H1 (cell line): Measurements from ENCODE around the gene CDC42. TPM values are rescaled to one million over a fixed set of nuclear protein-coding genes. Genes with fewer than 3 reads are reported as not detected.

Source experiments
- CTCF ChIA-PET: fragments of 300-600 bp; sonication (Branson Sonifier 250); formaldehyde crosslinking; loops from one replicate; lab custom pipeline; 2021; ENCODE audit not compliant: partially characterized antibody; lab: Charles Lee
- POLR2A ChIA-PET: fragments of 300-600 bp; sonication (Branson Sonifier 250); formaldehyde crosslinking; loops from one replicate; lab custom pipeline; 2021; ENCODE audit warnings: inconsistent platforms; ENCODE audit not compliant: partially characterized antibody; lab: Charles Lee
- DNase-seq, 2 experiments: peaks; one replicate each; pipeline versions ENCODE4 v3.0.0 to v3.0.0-alpha.2; 2010 to 2022; ENCODE audit warnings: low spot score in 2 of 2, low read depth in 1 of 2, mixed read lengths in 1 of 2
- FAIRE-seq: peaks from 2 replicates; lab custom pipeline; 2011; peaks lifted over from hg19 to GRCh38; lab: Jason Lieb, UNC
- H2AFZ ChIP-seq: 2 replicates; pipeline ENCODE4 v1.8.1; 2012; ENCODE audit warnings: low read length, inconsistent platforms
- H2AK5ac ChIP-seq: 2 replicates; pipeline ENCODE4 v1.6.1; 2013; ENCODE audit warnings: low read depth, low read length
- H2BK120ac ChIP-seq: replicated peaks from 2 replicates; pipeline ENCODE3; 2013; ENCODE audit warnings: low read depth, low read length, inconsistent platforms
- H2BK12ac ChIP-seq: 2 replicates; pipeline ENCODE4 v1.6.1; 2013; ENCODE audit warnings: low read depth, low read length
- H2BK15ac ChIP-seq: 2 replicates; pipeline ENCODE4 v1.6.1; 2013; ENCODE audit warnings: low read length
- H2BK20ac ChIP-seq: 2 replicates; pipeline ENCODE4 v1.6.1; 2013; ENCODE audit warnings: low read length
- H2BK5ac ChIP-seq: 2 replicates; pipeline ENCODE4 v1.6.1; 2013; ENCODE audit warnings: low read depth, low read length
- H3K14ac ChIP-seq: 2 replicates; pipeline ENCODE4 v1.6.1; 2013; ENCODE audit warnings: inconsistent platforms; ENCODE audit not compliant: insufficient read length
- H3K18ac ChIP-seq: 2 replicates; pipeline ENCODE4 v1.6.1; 2013; ENCODE audit warnings: low read length; ENCODE audit errors: extremely low read depth
- H3K23ac ChIP-seq: 2 replicates; pipeline ENCODE4 v1.6.1; 2013; ENCODE audit warnings: inconsistent platforms; ENCODE audit not compliant: insufficient read length
- H3K23me2 ChIP-seq: 2 replicates; pipeline ENCODE4 v1.6.1; 2013; ENCODE audit warnings: low read depth, low read length
- H3K27ac ChIP-seq: 2 replicates; pipeline ENCODE4 v1.6.1; 2011; ENCODE audit warnings: low read depth, low read length, inconsistent platforms
- H3K27me3 ChIP-seq, 4 experiments: replicated peaks in 1 of 4; 1 replicate in 1 of 4; 2 replicates in 3 of 4; pipeline versions ENCODE4 v1.6.1 to v1.8.1; 2011 to 2013; ENCODE audit warnings: low read length in 3 of 4, mild to moderate bottlenecking in 3 of 4, inconsistent platforms in 2 of 4, mixed read lengths in 2 of 4, moderate library complexity in 1 of 4; ENCODE audit not compliant: control insufficient read depth in 3 of 4, insufficient read depth in 3 of 4; ENCODE audit errors: extremely low read depth in 1 of 4
- H3K36me3 ChIP-seq, 4 experiments: 2 replicates each; pipeline versions ENCODE4 v1.6.1 to v1.8.1; 2011 to 2013; ENCODE audit warnings: mild to moderate bottlenecking in 4 of 4, low read length in 3 of 4, moderate library complexity in 2 of 4, control low read depth in 1 of 4, inconsistent platforms in 1 of 4; ENCODE audit not compliant: insufficient read depth in 4 of 4, control insufficient read depth in 2 of 4
- H3K4ac ChIP-seq: replicated peaks from 2 replicates; pipeline ENCODE3; 2013; ENCODE audit warnings: low read length, low read depth, mixed read lengths, inconsistent platforms; ENCODE audit not compliant: insufficient read length
- H3K4me1 ChIP-seq, 4 experiments: replicated peaks in 1 of 4; 1 replicate in 1 of 4; 2 replicates in 3 of 4; pipeline versions ENCODE4 v1.6.1 to v1.8.1; 2011 to 2013; ENCODE audit warnings: low read length in 3 of 4, inconsistent platforms in 2 of 4, mixed read lengths in 1 of 4; ENCODE audit not compliant: insufficient read depth in 4 of 4, control insufficient read depth in 3 of 4
- H3K4me2 ChIP-seq, 2 experiments: 2 replicates each; pipeline versions ENCODE4 v1.6.1 to v1.8.1; 2011 to 2013; ENCODE audit warnings: low read depth in 2 of 2, low read length in 2 of 2, control low read depth in 1 of 2, inconsistent platforms in 1 of 2, mild to moderate bottlenecking in 1 of 2; ENCODE audit not compliant: insufficient read depth in 1 of 2
- H3K4me3 ChIP-seq, 4 experiments: fragments of 200-600, 300-600 bp in 1 of 4; sonication (generic), shearing (Covaris generic), sonication (Bioruptor Twin) in 1 of 4; 2 replicates each; pipeline versions ENCODE4 v1.5.1 to v1.8.1; 2011 to 2016; ENCODE audit warnings: low read length in 4 of 4, low read depth in 3 of 4, control low read depth in 2 of 4, inconsistent platforms in 2 of 4, mild to moderate bottlenecking in 2 of 4, mixed read lengths in 1 of 4, moderate library complexity in 1 of 4; ENCODE audit not compliant: insufficient read depth in 2 of 4; ENCODE audit errors: extremely low read depth in 1 of 4
- H3K56ac ChIP-seq: replicated peaks from 2 replicates; pipeline ENCODE3; 2013; ENCODE audit warnings: low read depth, mild to moderate bottlenecking, mixed read lengths, low read length, inconsistent platforms; ENCODE audit not compliant: insufficient read length
- H3K79me1 ChIP-seq: 2 replicates; pipeline ENCODE4 v1.6.1; 2013; ENCODE audit warnings: low read depth, low read length, control low read depth
- H3K79me2 ChIP-seq, 2 experiments: 2 replicates each; pipeline versions ENCODE4 v1.6.1 to v1.8.1; 2012 to 2013; ENCODE audit warnings: low read length in 2 of 2, mild to moderate bottlenecking in 2 of 2, inconsistent platforms in 1 of 2; ENCODE audit not compliant: insufficient read depth in 2 of 2, control insufficient read depth in 1 of 2
- H3K9ac ChIP-seq, 4 experiments: replicated peaks in 1 of 4; 1 replicate in 1 of 4; 2 replicates in 3 of 4; pipeline versions ENCODE4 v1.6.1 to v1.8.1; 2011 to 2013; ENCODE audit warnings: low read depth in 3 of 4, low read length in 3 of 4, control low read depth in 2 of 4, mild to moderate bottlenecking in 2 of 4, moderate library complexity in 2 of 4, inconsistent platforms in 1 of 4; ENCODE audit errors: extremely low read depth in 1 of 4
- H3K9me3 ChIP-seq, 2 experiments: 2 replicates each; pipeline versions ENCODE4 v1.6.1 to v1.8.1; 2012 to 2013; ENCODE audit warnings: mild to moderate bottlenecking in 2 of 2, moderate library complexity in 2 of 2, control low read depth in 1 of 2, inconsistent platforms in 1 of 2, low read depth in 1 of 2, low read length in 1 of 2, mixed read lengths in 1 of 2; ENCODE audit not compliant: insufficient read depth in 2 of 2
- H4K20me1 ChIP-seq, 2 experiments: replicated peaks in 1 of 2; 2 replicates each; pipeline versions ENCODE3 to v1.8.1; 2011 to 2013; ENCODE audit warnings: inconsistent platforms in 2 of 2, low read length in 2 of 2, mild to moderate bottlenecking in 1 of 2; ENCODE audit not compliant: insufficient read depth in 2 of 2, control insufficient read depth in 1 of 2
- H4K5ac ChIP-seq: 2 replicates; pipeline ENCODE4 v1.6.1; 2013; ENCODE audit warnings: low read length, low read depth, mixed read lengths, inconsistent platforms; ENCODE audit not compliant: insufficient read length
- H4K8ac ChIP-seq: 2 replicates; pipeline ENCODE4 v1.8.0; 2013; ENCODE audit warnings: mild to moderate bottlenecking, moderate library complexity, low read length, inconsistent platforms; ENCODE audit not compliant: insufficient read depth; ENCODE audit errors: extremely low read depth
- H4K91ac ChIP-seq: replicated peaks from 2 replicates; pipeline ENCODE3; 2013; ENCODE audit warnings: low read length, mixed read lengths, inconsistent platforms; ENCODE audit not compliant: insufficient read length
- CBX5 ChIP-seq: fragments of 300-800, 300-1000 bp; sonication (generic); IDR thresholded peaks from 2 replicates; pipeline ENCODE4 v1.7.1; 2016; ENCODE audit warnings: antibody characterized with exemption, low read length, low read depth
- CBX8 ChIP-seq: fragments of 300-800, 300-1000 bp; sonication (generic); IDR thresholded peaks from 2 replicates; pipeline ENCODE4 v1.7.1; 2016; ENCODE audit warnings: low read depth, low read length, borderline replicate concordance
- KDM5A ChIP-seq: fragments of 200-600 bp; IDR thresholded peaks from 2 replicates; pipeline ENCODE4 v1.7.1; 2012; ENCODE audit warnings: mild to moderate bottlenecking, low read length, inconsistent platforms, mixed read lengths
- POLR2A ChIP-seq, 2 experiments: IDR thresholded peaks; 1 replicate in 1 of 2; 2 replicates in 1 of 2; pipeline ENCODE4 v1.6.1; 2011; ENCODE audit warnings: low read depth in 2 of 2, low read length in 2 of 2, mild to moderate bottlenecking in 2 of 2; ENCODE audit errors: control extremely low read depth in 1 of 2
- POU5F1 ChIP-seq: IDR thresholded peaks from 2 replicates; pipeline ENCODE4 v1.6.1; 2011; ENCODE audit warnings: low read depth, mild to moderate bottlenecking, low read length, moderate library complexity
- RAD21 ChIP-seq, 2 experiments: IDR thresholded peaks in 1 of 2; conservative IDR thresholded peaks in 1 of 2; 2 replicates each; pipeline ENCODE4 v1.6.1; 2011; ENCODE audit warnings: low read depth in 2 of 2, low read length in 2 of 2, improper control_type of control experiment in 1 of 2, inconsistent platforms in 1 of 2, mild to moderate bottlenecking in 1 of 2, moderate library complexity in 1 of 2
- RFX5 ChIP-seq: IDR thresholded peaks from 2 replicates; pipeline ENCODE4 v1.6.1; 2011; ENCODE audit warnings: low read depth, low read length, improper control_type of control experiment, borderline replicate concordance
- RXRA ChIP-seq: IDR thresholded peaks from 2 replicates; pipeline ENCODE4 v1.6.1; 2011; ENCODE audit warnings: low read depth, mild to moderate bottlenecking, low read length, moderate library complexity; ENCODE audit not compliant: insufficient read depth
- SP2 ChIP-seq: IDR thresholded peaks from 2 replicates; pipeline ENCODE4 v1.6.1; 2012; ENCODE audit warnings: mild to moderate bottlenecking, low read length, inconsistent platforms
- TCF12 ChIP-seq: IDR thresholded peaks from 2 replicates; pipeline ENCODE4 v1.6.1; 2011; ENCODE audit warnings: low read depth, mild to moderate bottlenecking, low read length
- WGBS, 2 experiments: shearing (Covaris generic) in 1 of 2; methylation state at CpG; one replicate each; pipeline versions ENCODE4 v1.1.6 to v1.1.7; 2013 to 2015; ENCODE audit warnings: low lambda C conversion rate in 2 of 2, mixed read lengths in 2 of 2, inconsistent platforms in 1 of 2, low coverage in 1 of 2, missing lambda C conversion rate in 1 of 2; ENCODE audit not compliant: insufficient replicate concordance in 2 of 2, insufficient coverage in 1 of 2, insufficient read length in 1 of 2; ENCODE audit errors: extremely low coverage in 1 of 2, missing lambda C conversion rate in 1 of 2; 5-methylcytosine and 5-hydroxymethylcytosine counted together
- polyA plus RNA-seq, 7 experiments: library from polyadenylated mRNA; depleted of rRNA in 3 of 7; stranded (reverse) in 5 of 7; unstranded in 2 of 7; fragments of >200 nt in 5 of 7; fragments of 200-250 nt in 2 of 7; gene quantifications; 1 replicate in 5 of 7; 2 replicates in 1 of 7; 4 replicates in 1 of 7; pipeline versions ENCODE4 v1.2.1 to v1.2.3, GENCODE V29; 2011 to 2013; ENCODE audit warnings: missing spikeins in 2 of 7, mixed read lengths in 2 of 7
- total RNA-seq: library from RNA; stranded (reverse); fragmentation: NEBNext Ultra II Directional; extraction: Animal tissue kit (Norgen Biotek cat#: 25700); gene quantifications from 2 replicates; pipeline ENCODE4 v1.2.1, GENCODE V29; 2021
- TF ChIP-seq, protein P1 (sequence below), 3 experiments: IDR thresholded peaks; 1 replicate in 2 of 3; 2 replicates in 1 of 3; pipeline versions ENCODE4 v1.5.1 to v1.6.1; 2011; ENCODE audit warnings: low read length in 3 of 3, mild to moderate bottlenecking in 3 of 3, inconsistent platforms in 2 of 3, low read depth in 1 of 3, moderate library complexity in 1 of 3; ENCODE audit not compliant: insufficient read depth in 1 of 3; ENCODE audit errors: control extremely low read depth in 1 of 3

Gene CDC42
- total and polyA plus RNA-seq, 2 of the 8 experiments (the other 6 are each of a cell fraction or from before 2014, with no cell fraction given) = 110 to 179 TPM

DNA sequence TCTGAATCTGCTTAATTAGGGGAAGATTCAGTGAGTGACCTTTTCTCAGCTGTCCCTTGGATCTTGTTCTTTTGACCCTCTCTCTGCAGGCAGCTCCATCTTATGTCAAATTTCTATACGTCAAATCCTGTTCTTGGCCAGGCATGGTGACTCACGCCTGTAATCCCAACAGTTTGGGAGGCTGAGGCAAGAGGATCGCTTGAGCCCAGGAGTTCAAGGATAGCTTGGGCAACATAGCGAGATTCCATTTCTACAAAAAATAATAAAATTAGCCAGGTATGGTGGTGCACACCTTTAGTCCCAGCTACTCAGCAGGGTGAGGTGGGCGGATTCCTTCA is 12.3 kb upstream of the CDC42 start:
- WGBS, 2 experiments = 94% methylated on average over 5 of the region's 5 CpGs; no CpG with 5 or more reads in 1 of the 2 experiments
- Histone ChIP-seq H3K4me2 (no peak overlapping the region), H2BK5ac (no peak overlapping the region), H3K23me2 (no peaks in the 10 kb centered on the region), H3K18ac (no peak overlapping the region), H3K27ac (no peak overlapping the region), H3K4ac (no peak overlapping the region), H2AK5ac (no peak overlapping the region), H3K79me2 (no peaks in the 10 kb centered on the region), H3K14ac (no peak overlapping the region), H2BK12ac (peak overlapping the region; percentile 44; the same call in 1 of the 2 replicates), H3K36me3 (no peaks in the 10 kb centered on the region), H3K27me3 (no peaks in the 10 kb centered on the region), H2BK120ac (no peak overlapping the region), H4K20me1 (no peaks in the 10 kb centered on the region), H3K56ac (no peak overlapping the region), H2AFZ (0 out of 2 replicates have a peak overlapping the region, but pooled peaks have one; percentile 30), H2BK20ac (no peak overlapping the region), H3K9ac (no peak overlapping the region), H4K91ac (no peak overlapping the region), H3K4me1 (peaks cover 4 to 18% (median 10%) of the 10 kb centered on the region in 4 experiments; a peak in 6 of 7 replicates), H2BK15ac (no peak overlapping the region), H3K9me3 (no peaks in the 10 kb centered on the region), H3K23ac (no peak overlapping the region), H4K5ac (no peak overlapping the region), H4K8ac (no peak overlapping the region), H3K79me1 (no peaks in the 10 kb centered on the region), H3K4me3 (no peak overlapping the region)
- TF ChIP-seq POLR2A (IDR thresholded peaks at IDR 0.05; ENCODE audit: control extremely low read depth in 1 of 2, low read depth in 2 of 2, low read length in 2 of 2) (no peak), CBX8 (no peak), RFX5 (no peak), POU5F1 (no peak), KDM5A (no peak), TCF12 (no peak), RAD21 (IDR thresholded peaks at IDR 0.05 in 1 of 2, conservative IDR thresholded peaks at IDR 0.05 in 1 of 2; ENCODE audit: low read depth in 2 of 2, low read length in 2 of 2) (no peak), CBX5 (no peak), RXRA (no peak), SP2 (no peak)
- TF ChIP-seq, protein P1, sequence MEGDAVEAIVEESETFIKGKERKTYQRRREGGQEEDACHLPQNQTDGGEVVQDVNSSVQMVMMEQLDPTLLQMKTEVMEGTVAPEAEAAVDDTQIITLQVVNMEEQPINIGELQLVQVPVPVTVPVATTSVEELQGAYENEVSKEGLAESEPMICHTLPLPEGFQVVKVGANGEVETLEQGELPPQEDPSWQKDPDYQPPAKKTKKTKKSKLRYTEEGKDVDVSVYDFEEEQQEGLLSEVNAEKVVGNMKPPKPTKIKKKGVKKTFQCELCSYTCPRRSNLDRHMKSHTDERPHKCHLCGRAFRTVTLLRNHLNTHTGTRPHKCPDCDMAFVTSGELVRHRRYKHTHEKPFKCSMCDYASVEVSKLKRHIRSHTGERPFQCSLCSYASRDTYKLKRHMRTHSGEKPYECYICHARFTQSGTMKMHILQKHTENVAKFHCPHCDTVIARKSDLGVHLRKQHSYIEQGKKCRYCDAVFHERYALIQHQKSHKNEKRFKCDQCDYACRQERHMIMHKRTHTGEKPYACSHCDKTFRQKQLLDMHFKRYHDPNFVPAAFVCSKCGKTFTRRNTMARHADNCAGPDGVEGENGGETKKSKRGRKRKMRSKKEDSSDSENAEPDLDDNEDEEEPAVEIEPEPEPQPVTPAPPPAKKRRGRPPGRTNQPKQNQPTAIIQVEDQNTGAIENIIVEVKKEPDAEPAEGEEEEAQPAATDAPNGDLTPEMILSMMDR (IDR thresholded peaks at IDR 0.05; ENCODE audit: control extremely low read depth in 1 of 3, insufficient read depth in 1 of 3, low read depth in 1 of 3, low read length in 3 of 3) = no peak
- POLR2A ChIA-PET = interaction anchor here (0.6 to 1.8 kb wide), 3 partner anchors 12 to 258 kb away, joined by 3 to 7 read pairs (median 3); partner anchors contain the start of genes CDC42 and USP48
- CTCF ChIA-PET = interaction anchor here (0.8 to 1.7 kb wide), 3 partner anchors 10 to 66 kb away, joined by 3 to 11 read pairs (median 7); no protein-coding TSS in a partner anchor
- FAIRE-seq (no peak), DNase-seq (no peak)
